ENCODE results near the gene IFTAP. TPM values are rescaled to one million over a fixed set of nuclear protein-coding genes. Genes with fewer than 3 reads are reported as not detected.
"Not testable (repeated sequence)": the region's sequence is repeated elsewhere in the genome, so short reads cannot be mapped to it uniquely, and the experiment has no call there.

IFTAP gene
- total RNA-seq, 1 experiment from 2014 or later = 6.3 TPM

DNA sequence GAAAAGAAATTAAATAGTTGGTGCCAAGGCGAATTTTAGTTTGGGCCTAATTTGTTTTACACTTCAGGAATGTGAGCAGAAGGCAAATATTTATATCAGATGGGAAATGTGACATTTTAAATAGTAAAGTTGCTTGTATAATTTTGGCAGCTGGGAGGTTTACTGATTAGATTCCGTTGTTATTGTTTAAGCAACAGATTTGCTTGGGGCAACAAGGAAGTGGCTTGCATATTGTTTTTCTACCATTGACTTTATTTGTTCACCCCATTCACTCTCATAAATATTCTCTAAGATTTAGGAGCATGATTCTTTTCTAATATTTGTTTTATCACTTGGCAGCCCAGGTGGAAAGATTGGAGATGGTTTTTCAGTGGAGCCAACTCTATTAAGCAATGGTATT, 44.3 kb downstream of the IFTAP start:
- DNase-seq (ENCODE audit: low spot score) = no peak

DNA sequence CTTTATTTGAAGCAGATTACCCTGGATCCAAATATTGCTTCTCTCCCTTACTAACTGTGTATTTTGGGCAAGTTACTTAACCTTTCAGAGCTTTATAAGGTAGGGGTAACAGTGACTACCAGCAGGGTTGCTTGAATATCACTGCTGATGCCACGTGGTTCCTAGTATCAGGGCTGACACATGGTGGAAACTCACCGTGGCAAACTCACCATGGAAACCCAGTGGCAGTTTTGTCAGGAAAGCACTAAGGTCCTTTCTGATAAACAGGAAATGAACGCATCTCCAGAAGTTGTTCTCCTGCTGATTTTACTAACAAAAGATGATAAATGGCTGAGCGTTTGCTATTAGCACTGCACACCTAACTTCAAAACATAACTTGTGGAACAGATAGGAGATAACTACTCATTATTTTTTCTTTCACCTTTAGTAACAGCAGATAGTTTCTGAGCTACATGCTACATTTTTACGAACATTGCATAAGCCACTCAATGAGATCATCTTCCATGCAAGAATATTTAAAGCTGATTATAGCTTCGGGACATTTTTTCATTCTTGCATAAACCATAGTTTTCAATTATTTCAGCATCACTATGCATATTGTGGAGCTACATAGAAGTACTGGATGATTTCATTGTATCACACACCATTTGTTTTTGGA, 63.4 kb downstream of the IFTAP start:
- DNase-seq (ENCODE audit: low spot score) = no peak

GRCh38 chr11:36661359-36661758, 67.1 kb downstream of the IFTAP start:
- not testable (repeated sequence) for DNase-seq (ENCODE audit: low spot score)

DNA sequence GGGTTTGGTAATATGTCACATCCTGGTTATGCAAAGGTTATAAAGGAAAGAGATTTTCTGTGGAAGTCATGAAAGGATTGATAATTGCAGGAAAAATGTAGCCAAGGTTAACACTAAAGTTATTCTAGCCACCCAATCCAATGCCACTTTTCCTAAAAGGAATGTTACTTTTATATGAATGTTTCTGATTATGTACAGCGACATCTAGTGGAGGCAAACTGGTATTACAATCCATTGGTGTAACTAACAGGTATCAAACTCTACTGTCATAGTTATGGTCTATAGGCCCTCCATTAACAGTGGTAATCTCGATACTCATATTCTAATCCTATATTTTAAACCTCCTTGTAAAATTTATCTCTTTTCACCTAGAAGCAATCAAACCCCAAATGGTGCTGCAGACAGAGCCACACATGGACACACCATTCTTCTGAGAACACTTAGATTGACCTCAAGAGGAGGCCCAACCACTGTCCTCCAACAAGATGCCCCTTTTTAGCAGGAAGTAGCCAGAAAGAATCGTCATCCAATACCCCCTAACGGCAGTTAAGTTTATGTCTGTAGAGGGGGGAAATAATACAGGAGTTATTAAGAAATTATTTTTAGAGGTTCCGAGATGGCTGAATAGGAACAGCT, 78.6 kb downstream of the IFTAP start:
- peak; percentile 72 for DNase-seq (ENCODE audit: low spot score)

DNA sequence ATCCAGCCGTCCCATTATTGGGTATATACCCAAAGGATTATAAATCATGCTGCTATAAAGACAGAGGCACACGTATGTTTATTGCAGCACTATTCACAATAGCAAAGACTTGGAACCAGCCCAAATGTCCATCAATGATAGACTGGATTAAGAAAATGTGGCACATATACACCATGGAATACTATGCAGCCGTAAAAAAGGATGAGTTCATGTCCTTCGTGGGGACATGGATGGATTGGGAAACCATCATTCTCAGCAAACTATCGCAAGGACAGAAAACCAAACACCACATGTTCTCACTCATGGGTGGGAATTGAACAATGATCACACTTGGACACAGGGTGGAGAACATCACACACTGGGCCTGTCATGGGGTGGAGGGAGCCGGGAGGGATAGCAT, 85.2 kb downstream of the IFTAP start:
- not testable (repeated sequence) for DNase-seq (ENCODE audit: low spot score)

- DNase-seq (ENCODE audit: low spot score) = no peak
Measured at GRCh38 chr11:36683818-36684217, 89.5 kb downstream of the IFTAP start.

- no peak for DNase-seq (ENCODE audit: low spot score)
Measured at GRCh38 chr11:36684840-36685801, 90.8 kb downstream of the IFTAP start.

GRCh38 chr11:36688132-36688531, 93.8 kb downstream of the IFTAP start:
- no peak for DNase-seq (ENCODE audit: low spot score)

- DNase-seq (ENCODE audit: low spot score) = no peak
Measured at GRCh38 chr11:36688571-36689291, 94.4 kb downstream of the IFTAP start.

DNA sequence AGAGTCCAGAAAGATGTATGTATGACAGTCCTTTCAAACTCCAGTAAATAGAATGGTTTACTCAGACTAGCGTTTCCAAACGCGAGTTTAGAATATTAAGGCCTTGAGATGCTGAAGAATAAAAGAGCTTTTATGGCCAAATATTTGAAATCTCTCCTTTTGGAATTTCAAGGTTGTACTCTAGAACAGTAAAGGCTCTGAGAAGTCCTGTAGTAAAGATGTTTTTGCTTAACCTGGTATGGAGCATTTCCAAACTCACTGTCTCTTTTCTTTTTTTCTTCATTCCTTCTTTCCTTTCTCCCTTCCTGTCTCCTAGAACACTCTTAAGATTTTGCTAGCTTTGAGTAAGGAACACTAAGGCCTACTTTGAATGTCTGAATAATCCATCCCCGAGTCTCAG, 95.1 kb downstream of the IFTAP start:
- DNase-seq (ENCODE audit: low spot score) = no peak

DNA sequence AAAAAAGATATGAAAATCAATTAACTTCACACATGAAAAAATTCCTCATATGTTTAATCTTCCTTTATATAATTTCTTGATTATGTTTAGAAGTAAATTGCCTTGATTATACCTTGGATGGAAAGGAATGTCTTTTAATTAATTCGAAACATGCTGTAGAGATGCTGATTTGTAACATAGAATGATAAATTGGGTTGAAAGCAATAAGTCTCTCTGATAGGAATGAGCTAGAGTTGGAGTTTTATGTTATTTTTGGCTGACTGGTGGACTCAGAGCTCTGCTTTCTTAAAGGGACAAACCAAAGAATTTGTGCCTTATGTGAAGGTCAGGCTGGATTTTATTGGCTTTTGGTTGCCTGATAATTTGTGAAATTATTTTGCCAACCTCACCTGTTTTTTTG, 98.4 kb downstream of the IFTAP start:
- no peak for DNase-seq (ENCODE audit: low spot score)

DNA sequence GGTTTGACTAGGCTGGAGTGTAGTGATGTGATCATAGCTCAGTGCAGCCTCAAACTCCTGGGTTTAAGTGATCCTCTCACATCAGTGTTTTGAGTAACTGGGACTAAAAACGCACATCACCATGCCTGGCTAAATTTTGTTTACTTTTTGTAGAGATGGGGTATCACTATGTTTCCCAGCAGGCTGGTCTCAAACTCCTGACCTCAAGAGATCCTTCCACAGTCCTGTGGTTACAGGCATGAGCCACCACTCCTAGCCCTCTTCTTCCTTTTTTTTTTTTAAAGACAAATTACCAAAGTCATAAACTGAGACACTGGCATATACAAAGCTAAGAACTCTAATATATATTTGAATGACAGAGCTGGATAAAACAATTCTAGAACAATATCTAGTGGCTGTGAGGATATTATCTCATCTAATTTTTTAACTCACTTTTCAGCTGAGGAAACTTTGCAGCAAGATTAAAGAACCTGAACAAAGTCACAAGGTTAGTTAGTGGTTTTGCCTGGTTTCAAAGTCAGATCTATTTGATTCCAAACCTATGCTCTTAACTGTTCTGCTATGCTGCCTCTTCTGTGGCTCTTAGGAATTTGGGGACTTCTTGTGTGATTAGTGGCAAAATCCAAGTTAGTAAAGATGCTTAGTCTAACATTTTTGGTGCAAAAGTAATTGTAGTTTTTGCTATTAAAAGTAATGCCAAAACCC, 99.0 kb downstream of the IFTAP start:
- no peak for DNase-seq (ENCODE audit: low spot score)

DNA sequence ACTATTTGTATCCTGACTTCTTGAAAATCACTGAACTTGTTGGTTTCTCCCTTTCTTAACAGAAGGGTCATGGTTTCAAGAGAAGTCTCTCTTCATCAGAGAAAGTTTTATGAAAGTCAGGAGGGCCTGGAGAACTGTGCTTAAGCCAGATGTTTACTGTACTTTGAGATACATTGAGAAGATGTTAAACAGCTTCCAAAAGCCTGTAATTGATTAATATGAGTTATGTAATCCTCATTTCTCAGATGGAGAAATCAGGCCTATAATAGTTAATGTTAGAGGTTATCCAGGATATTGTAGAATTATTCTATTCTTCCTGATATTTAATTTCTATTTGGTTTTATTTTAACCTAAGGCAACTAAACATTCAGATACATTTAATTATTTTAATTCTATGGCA, 100.8 kb downstream of the IFTAP start:
- no peak for DNase-seq (ENCODE audit: low spot score)

DNA sequence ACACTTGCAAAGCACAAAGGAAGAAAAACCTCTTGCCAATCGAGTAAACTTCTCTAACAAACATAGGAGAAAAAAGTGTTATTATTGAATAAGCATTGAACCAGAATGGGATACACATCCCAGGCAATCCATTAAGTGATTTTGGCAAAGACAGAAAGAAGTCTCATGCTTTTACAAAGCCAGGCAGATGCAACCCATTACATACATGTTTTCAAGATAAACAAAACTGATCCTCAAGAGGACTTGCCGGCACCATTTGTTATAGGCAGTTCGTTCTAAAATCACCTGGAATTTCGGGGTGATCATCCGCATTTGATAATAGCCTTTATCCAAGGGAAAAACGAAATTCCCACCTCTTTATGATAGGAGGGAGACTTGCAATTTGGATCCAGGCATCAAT, 101.3 kb downstream of the IFTAP start:
- no peak for DNase-seq (ENCODE audit: low spot score)

GRCh38 chr11:36696550-36696949, 102.2 kb downstream of the IFTAP start:
- DNase-seq (ENCODE audit: low spot score) = no peak

DNA sequence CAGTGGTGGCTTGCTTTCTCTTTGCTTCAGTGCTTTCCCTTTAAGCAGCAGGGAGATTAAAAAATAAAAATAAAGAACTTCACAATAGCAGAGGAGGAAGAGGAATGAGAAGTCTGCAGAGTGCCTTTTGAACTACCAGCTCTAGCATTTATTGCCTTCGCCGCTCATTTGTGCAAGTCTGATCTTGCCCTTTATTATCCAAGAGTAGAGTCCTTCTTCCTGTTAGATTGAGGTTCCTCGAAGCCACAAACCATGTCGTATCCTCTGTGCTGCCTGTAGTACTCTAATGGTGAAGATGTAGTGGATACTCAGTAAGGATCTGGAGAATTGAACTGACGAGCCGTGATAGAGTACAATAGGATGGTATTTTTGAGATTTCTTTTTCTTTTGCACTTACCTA, 105.0 kb downstream of the IFTAP start:
- no peak for DNase-seq (ENCODE audit: low spot score)

DNA sequence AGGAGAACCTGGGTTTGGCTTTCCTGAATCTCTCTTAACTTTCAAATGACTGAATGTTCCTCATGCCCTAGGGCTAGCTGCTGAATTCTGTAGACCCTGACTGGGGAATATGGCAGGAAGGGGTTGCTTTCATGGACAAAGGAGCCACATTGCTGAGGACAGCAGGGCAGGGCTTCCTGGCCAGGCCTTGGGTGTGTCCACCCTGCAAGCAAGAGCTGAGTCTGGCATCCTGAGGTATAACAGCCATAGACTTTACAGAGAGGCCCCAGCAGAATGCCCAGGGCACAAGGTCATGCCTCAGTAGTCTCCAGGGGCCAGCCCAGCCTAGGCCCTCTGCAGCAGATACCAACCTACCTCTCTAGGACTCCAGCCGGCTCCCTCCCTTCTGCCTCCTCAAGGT, 105.9 kb downstream of the IFTAP start:
- DNase-seq (ENCODE audit: low spot score) = no peak

GRCh38 chr11:36702330-36703054, 108.2 kb downstream of the IFTAP start:
- DNase-seq (ENCODE audit: low spot score) = peak; percentile 80

DNA sequence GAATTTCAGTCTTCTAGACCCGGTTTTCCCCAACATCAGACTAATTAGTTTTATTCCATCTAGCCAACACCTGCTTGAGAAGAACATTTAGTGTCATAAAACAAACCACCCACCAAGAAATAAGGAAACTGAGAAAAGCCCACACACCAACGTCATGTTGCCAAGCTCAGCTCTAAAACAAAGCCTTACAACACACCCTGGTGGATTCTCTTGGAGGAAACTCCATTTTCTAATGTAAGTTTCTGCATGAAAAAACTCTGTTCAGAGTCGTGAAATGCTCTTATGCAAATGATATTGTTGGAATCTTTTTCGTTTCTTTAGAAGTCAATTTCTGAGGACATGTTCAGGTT, 108.7 kb downstream of the IFTAP start:
- no peak for DNase-seq (ENCODE audit: low spot score)

All from HT-29 (cell line).